HG03520 (cell line): ENCODE results near the gene TMEM256.

Experiments
- ATAC-seq: cut with Tn5 transposase; IDR thresholded peaks from one replicate; pipeline ENCODE4 v1.9.1; 2021; ENCODE audit warnings: mild to moderate bottlenecking, moderate library complexity; ENCODE audit not compliant: unreplicated experiment

Gene TMEM256

GRCh38 chr17:7354262-7354843, 49.5 kb downstream of the TMEM256 start:
- ATAC-seq = no peak
